SIG-M5 treated with dmso at 0.1 percent for 504 hours (cell line): Measurements from ENCODE around the gene CRTC1.

Source experiments
- DNase-seq: peaks from one replicate; lab custom pipeline; 2025; ENCODE audit not compliant: unreplicated experiment; lab: John Stamatoyannopoulos, UW

The CRTC1 gene

GRCh38 chr19:18780631-18781030 is 97.2 kb downstream of the CRTC1 start:
- no peak for DNase-seq

- DNase-seq, result no peak
Observed at GRCh38 chr19:18781047-18781600, 97.6 kb downstream of the CRTC1 start.

- no peak for DNase-seq
Observed at GRCh38 chr19:18781885-18782527, 98.5 kb downstream of the CRTC1 start.

GRCh38 chr19:18782559-18783225 is 99.2 kb downstream of the CRTC1 start:
- DNase-seq, result no peak

GRCh38 chr19:18783958-18784785 is 100.7 kb downstream of the CRTC1 start:
- no peak for DNase-seq

- no peak for DNase-seq
Observed at GRCh38 chr19:18784786-18785120, 101.3 kb downstream of the CRTC1 start.

GRCh38 chr19:18785179-18786124 is 102.0 kb downstream of the CRTC1 start:
- peak; percentile 61 for DNase-seq

GRCh38 chr19:18788529-18789421 is 105.3 kb downstream of the CRTC1 start:
- DNase-seq, result no peak

- DNase-seq, result no peak
Observed at GRCh38 chr19:18789422-18789869, 106.0 kb downstream of the CRTC1 start.

- DNase-seq, result peak; percentile 32
Observed at GRCh38 chr19:18789883-18790565, 106.5 kb downstream of the CRTC1 start.

GRCh38 chr19:18790566-18791314 is 107.3 kb downstream of the CRTC1 start, which contains the start of gene COMP:
TSS of gene COMP (minus strand) at chr19:18791305. CDS start at chr19:18791269, 36 bp downstream.
- DNase-seq, result no peak

- no peak for DNase-seq
Observed at GRCh38 chr19:18791315-18791678, 107.8 kb downstream of the CRTC1 start.

- no peak for DNase-seq
Observed at GRCh38 chr19:18792661-18793060, 109.2 kb downstream of the CRTC1 start.

GRCh38 chr19:18793144-18794028 is 109.9 kb downstream of the CRTC1 start:
- DNase-seq, result no peak

- DNase-seq, result no peak
Observed at GRCh38 chr19:18794029-18794313, 110.5 kb downstream of the CRTC1 start.

GRCh38 chr19:18794692-18795091 is 111.2 kb downstream of the CRTC1 start:
- no peak for DNase-seq

- no peak for DNase-seq
Observed at GRCh38 chr19:18795540-18795939, 112.1 kb downstream of the CRTC1 start.
